GM21381 (cell line): ENCODE data around the gene SENP2.
"Not testable (repeated sequence)": the region's sequence is repeated elsewhere in the genome, so short reads cannot be mapped to it uniquely, and the experiment has no call there.

Source experiments
- ATAC-seq: cut with Tn5 transposase; IDR thresholded peaks from one replicate; pipeline ENCODE4 v1.9.1; 2021; ENCODE audit warnings: mild to moderate bottlenecking, moderate library complexity; ENCODE audit not compliant: unreplicated experiment

SENP2 gene

GRCh38 chr3:185585518-185585858 lies 607 bp upstream of the SENP2 start:
- ATAC-seq: no peak

DNA sequence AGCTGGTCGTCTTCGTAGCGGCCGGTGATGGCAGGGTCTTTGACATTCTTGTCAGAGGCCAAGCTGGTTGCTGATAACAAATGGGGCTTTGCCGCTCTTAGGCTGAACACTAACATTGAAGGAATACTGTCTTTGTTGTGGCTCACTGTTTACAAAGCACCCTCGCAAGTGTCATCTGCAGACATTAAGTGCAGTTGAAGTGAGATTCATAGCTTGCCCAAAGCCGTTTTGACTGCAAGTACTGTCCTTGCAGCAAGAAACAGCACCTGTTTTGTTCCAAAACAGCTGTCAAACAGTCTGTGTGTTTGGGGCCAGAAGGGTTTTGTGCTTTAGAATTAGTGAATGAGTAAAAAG lies 568 bp downstream of the SENP2 start:
- ATAC-seq: no peak

GRCh38 chr3:185594073-185594472 lies 8.0 kb downstream of the SENP2 start:
- no peak for ATAC-seq

DNA sequence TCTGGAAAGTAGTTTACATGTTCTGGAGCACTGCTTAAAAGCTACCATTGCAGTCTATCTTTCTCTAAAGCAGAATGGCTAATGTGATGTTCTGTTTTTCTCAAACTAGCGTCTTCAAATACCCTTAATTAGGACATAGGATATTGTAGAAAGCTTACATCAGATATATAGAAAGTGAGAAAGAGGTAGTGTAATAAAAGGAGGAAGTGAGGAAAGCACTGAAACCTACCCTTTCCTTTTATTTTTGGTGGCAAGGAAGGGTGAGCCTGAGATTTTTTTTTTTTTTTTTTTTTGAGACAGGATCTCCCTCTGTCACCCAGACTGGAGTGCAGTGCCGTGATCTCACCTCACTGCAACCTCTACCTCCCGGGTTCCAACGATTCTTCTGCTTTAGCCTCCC lies 9.4 kb downstream of the SENP2 start:
- ATAC-seq: peak; percentile 73

- no peak for ATAC-seq
Measured at GRCh38 chr3:185605566-185605965, 19.5 kb downstream of the SENP2 start.

- ATAC-seq: no peak
Measured at GRCh38 chr3:185606196-185606595, 20.1 kb downstream of the SENP2 start.

GRCh38 chr3:185613016-185613415 lies 26.9 kb downstream of the SENP2 start:
- no peak for ATAC-seq

GRCh38 chr3:185623939-185624665 lies 38.0 kb downstream of the SENP2 start:
- ATAC-seq: no peak

- ATAC-seq: no peak
Measured at GRCh38 chr3:185625784-185626183, 39.7 kb downstream of the SENP2 start.

DNA sequence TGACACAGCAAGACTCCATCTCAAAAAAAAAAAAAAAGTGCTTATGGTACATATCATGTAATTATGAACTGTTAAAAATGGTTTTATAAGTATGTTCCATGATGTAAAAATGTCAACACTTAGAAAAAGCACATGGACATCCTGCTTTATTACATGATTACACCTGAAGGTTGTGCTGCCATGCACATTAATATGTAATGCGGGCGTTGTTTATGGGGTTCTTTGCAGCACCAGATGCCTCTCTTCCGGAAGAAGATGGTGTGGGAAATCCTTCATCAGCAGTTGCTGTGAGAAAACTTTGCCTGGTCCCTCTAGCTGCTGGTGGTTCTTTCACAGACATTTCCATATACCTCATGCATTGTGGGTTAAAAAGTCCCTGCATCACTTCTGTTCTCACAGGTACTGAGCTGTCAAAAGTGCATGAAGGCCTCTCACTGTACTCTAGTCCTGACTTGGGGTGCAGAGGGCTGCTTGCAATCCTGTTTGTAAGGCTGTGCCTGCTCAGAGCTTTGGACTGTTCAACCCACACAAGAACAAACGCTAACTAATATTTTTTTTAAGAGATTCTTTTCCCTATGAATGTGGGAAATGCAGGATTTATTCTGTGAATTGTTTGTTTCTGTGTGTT lies 43.6 kb downstream of the SENP2 start:
- ATAC-seq: no peak

DNA sequence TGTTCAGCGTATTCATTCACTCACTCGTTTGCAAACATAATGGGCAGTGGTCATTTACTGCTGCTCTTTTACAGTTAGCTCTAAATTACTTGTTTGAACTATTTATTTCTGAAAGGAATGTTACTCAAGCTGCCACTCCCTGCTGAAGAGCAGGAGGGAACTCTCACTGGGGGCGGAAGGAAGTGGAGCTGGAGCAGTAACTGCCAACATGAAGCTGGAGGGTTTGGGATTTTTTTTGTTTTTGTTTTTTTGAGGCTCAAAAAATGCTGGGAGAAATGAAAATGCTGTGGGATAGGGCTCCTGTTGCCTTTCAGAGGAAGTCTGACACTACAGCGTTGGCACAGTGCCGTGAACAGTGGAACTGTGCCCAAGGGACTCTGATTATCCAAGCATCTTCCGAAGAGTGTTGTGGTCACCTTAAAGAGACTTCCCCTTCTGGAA lies 44.1 kb downstream of the SENP2 start:
- no peak for ATAC-seq

GRCh38 chr3:185631108-185631507 lies 45.0 kb downstream of the SENP2 start:
- ATAC-seq: no peak

- no peak for ATAC-seq
Measured at GRCh38 chr3:185631508-185632206, 45.6 kb downstream of the SENP2 start.

- no peak for ATAC-seq
Measured at GRCh38 chr3:185632996-185633395, 46.9 kb downstream of the SENP2 start.

- ATAC-seq: no peak
Measured at GRCh38 chr3:185637388-185637787, 51.3 kb downstream of the SENP2 start.

DNA sequence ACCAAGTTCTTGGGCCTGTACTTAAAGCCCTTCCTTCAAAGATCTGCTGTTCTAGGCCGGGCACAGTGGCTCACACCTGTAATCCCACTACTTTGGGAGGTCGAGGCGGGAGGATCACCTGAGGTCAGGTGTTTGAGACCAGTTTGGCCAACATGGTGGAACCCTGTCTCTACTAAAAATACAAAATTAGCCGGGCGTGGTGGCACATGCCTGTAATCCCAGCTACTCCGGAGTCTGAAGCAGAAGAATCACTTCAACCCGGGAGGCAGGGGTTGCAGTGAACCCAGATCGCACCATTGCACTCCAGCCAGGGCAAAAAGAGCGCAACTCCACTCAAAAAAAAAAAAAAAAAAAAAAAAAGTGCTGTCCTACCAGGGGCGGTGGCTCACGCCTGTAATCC lies 52.6 kb downstream of the SENP2 start:
- not testable (repeated sequence) for ATAC-seq

DNA sequence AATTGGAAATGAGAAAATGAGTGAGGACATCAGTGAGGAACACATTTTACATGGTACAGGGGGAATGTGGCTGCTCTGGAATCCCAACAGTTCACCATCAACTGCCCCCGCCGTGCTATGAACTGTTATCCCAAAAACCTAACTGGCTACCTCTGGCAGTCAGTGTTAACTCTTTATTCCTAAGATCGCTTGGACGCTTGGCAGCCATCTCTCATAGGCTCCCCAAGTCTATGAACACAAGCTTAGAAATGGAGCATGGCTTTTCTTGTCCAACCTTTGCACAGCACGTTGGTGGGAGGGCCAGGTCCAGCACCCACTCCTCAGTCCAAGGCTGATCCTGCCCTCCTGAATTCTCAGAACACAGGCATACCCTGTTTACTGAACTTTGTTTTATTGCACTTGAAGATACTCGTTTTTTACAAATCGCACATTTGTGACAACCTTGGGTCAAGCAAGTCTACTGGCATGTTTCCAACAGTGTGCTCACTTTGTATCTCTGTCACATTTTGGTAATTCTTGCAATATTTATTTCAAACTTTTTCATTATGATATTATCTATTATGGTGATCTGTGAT lies 53.6 kb downstream of the SENP2 start:
- ATAC-seq: no peak

DNA sequence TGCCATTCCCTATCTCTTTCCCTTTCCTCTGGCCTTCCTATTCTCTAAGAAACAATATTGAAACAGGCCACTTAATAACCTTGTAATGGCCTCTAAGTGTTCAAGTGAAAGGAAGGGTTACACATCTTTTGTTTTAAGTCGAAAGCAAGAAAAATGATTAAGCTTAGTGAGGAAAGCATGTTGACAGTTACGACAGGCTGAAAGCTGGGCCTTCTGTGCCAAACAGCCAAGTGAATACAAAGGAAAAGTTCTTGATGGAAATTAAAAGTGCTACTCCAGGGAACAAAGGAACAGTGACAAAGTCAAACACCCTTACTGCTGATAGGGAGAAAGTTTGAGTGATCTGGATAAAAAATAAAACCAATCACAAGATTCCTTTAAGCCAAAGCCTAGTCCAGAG lies 54.2 kb downstream of the SENP2 start:
- ATAC-seq: no peak

DNA sequence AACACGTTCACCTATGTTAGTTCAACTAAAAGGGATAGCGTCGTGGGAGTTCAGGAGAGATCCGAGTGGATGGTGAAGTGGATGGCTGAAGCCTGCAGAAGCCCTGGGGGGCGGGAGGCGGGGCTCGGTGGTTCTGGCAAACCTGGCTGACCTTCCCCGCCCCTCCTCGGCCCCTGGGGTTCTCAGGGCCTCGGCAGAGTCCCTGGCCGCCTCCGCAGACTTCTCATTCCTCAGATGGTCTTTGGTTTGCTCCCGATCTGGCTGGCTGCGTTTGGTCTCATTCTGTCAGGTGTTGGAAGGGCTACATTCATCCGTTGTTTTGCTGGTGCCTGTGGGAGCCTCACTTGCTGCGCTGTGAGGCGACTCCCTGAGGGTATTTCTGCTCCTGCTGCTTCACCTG lies 59.1 kb downstream of the SENP2 start:
- not testable (repeated sequence) for ATAC-seq

DNA sequence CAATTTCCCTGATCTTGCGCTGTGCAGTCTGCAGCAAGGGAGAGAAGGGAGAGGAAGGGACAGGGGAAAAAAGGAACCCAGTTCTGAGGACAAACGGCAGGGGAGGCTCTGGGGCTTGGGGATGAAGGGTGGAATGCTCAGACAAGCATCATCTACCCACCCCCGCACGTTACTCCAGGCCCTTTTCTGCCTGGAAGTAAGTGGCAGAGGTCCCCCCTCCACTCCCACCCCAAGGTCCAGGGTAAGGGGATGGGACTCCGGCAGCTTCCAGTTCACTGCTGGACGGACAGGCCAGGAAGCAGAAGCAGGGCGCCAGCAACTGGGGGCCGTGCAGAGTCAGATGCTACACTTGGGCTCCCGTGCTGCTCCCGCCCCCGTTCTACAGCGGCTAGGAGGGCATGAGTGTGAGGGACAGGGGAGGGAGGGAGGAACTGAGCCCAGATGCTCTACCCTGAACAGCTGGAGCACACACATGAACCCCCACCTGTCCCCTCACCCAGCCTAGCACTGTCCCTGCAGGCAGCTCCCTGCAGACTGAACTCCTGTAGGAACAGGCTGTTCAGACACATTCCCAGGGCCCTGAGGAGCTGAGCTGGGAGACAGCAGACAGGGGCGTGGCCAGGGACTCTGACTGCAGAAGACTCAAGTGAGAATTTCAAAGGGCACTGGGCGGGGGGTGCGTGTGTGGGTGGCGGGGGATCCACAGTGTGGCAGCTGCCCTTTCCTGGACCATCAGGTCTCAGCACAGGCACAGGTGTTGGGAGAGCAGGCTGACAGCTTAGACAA lies 59.7 kb downstream of the SENP2 start:
- no peak for ATAC-seq
